T-cell (primary cell): Measurements from ENCODE around the gene C12orf60. TPM values are rescaled to one million over a fixed set of nuclear protein-coding genes. Genes with fewer than 3 reads are reported as not detected.

Source experiments
- ATAC-seq, 4 experiments: fragments of 200-7000 bp in 3 of 4; fragments of 150-1000 bp in 1 of 4; cut with Tn5 transposase; replicated peaks in 1 of 4; 1 replicate in 3 of 4; 2 replicates in 1 of 4; pipeline ENCODE4 v1.10.0; 2021; ENCODE audit warnings: moderate library complexity in 3 of 4, mild to moderate bottlenecking in 2 of 4, moderate number of reproducible peaks in 1 of 4
- CTCF ChIA-PET, 2 donors: fragments of 300-600 bp; sonication (Branson Sonifier 250); formaldehyde crosslinking; loops; one replicate each; lab custom pipeline; 2022; ENCODE audit warnings: antibody characterized with exemption in 2 of 2; lab: Charles Lee
- POLR2A ChIA-PET, 2 donors: fragments of 300-600 bp; sonication (Branson Sonifier 250); formaldehyde crosslinking; loops; one replicate each; lab custom pipeline; 2022; ENCODE audit warnings: antibody characterized with exemption in 2 of 2; lab: Charles Lee
- DNase-seq, 35 experiments: peaks; one replicate each; pipeline versions ENCODE4 v3.0.0 to v3.0.0-alpha.2; 2013 to 2023
- H3K27ac ChIP-seq: one replicate; pipeline ENCODE4 v1.5.1; 2013; ENCODE audit warnings: low read length
- H3K27me3 ChIP-seq, 2 experiments: replicated peaks in 1 of 2; 1 replicate in 1 of 2; 2 replicates in 1 of 2; pipeline versions ENCODE4 v1.6.1 to v1.7.0; 2013; ENCODE audit warnings: low read length in 1 of 2, mixed read lengths in 1 of 2; ENCODE audit not compliant: control insufficient read depth in 2 of 2, insufficient read depth in 2 of 2; ENCODE audit errors: extremely low read depth in 1 of 2
- H3K36me3 ChIP-seq, 2 donors: 1 replicate in 1 of 2; 2 replicates in 1 of 2; pipeline versions ENCODE4 v1.6.1 to v1.7.0; 2013; ENCODE audit warnings: low read length in 1 of 2; ENCODE audit not compliant: control insufficient read depth in 2 of 2, insufficient read depth in 1 of 2; ENCODE audit errors: extremely low read depth in 1 of 2
- H3K4me1 ChIP-seq, 2 experiments: 1 replicate in 1 of 2; 2 replicates in 1 of 2; pipeline versions ENCODE4 v1.6.1 to v1.7.0; 2013; ENCODE audit warnings: low read length in 2 of 2, mixed read lengths in 1 of 2; ENCODE audit not compliant: insufficient read depth in 2 of 2, control insufficient read depth in 1 of 2; ENCODE audit errors: extremely low read depth in 1 of 2
- H3K4me3 ChIP-seq, 2 donors: 1 replicate in 1 of 2; 2 replicates in 1 of 2; pipeline versions ENCODE4 v1.5.1 to v1.7.0; 2013; ENCODE audit warnings: mild to moderate bottlenecking in 2 of 2, low read length in 1 of 2, moderate library complexity in 1 of 2; ENCODE audit not compliant: control insufficient read depth in 1 of 2; ENCODE audit errors: extremely low read depth in 1 of 2
- H3K9me3 ChIP-seq: 2 replicates; pipeline ENCODE4 v1.7.0; 2013
- H3K27ac Mint-ChIP-seq, 2 donors: one replicate each; pipeline ENCODE4 v1.8.0; 2020 to 2021; ENCODE audit warnings: mild to moderate bottlenecking in 2 of 2, mixed read lengths in 2 of 2
- H3K27me3 Mint-ChIP-seq, 2 donors: one replicate each; pipeline ENCODE4 v1.8.0; 2021 to 2022; ENCODE audit warnings: mixed read lengths in 2 of 2
- H3K36me3 Mint-ChIP-seq: one replicate; pipeline ENCODE4 v1.8.0; 2021; ENCODE audit warnings: mixed read lengths
- H3K4me1 Mint-ChIP-seq, 3 donors: one replicate each; pipeline ENCODE4 v1.8.0; 2020 to 2022; ENCODE audit warnings: mixed read lengths in 3 of 3, mild to moderate bottlenecking in 1 of 3
- H3K4me3 Mint-ChIP-seq, 3 donors: one replicate each; pipeline ENCODE4 v1.8.0; 2020 to 2022; ENCODE audit warnings: mild to moderate bottlenecking in 3 of 3, mixed read lengths in 3 of 3, moderate library complexity in 3 of 3
- H3K9me3 Mint-ChIP-seq, 3 donors: one replicate each; pipeline ENCODE4 v1.8.0; 2020 to 2022; ENCODE audit warnings: mixed read lengths in 3 of 3
- WGBS: methylation state at CpG from one replicate; pipeline ENCODE4 v1.1.5; 2013; ENCODE audit warnings: missing lambda C conversion rate; ENCODE audit not compliant: insufficient coverage; 5-methylcytosine and 5-hydroxymethylcytosine counted together
- total RNA-seq, 35 experiments: library from RNA in 6 of 35; stranded (reverse) in 6 of 35; fragments of 120-200 nt in 1 of 35; gene quantifications; one replicate each; pipeline versions ENCODE4 v1.2.1 to v1.2.4 and lab custom pipeline; 2013 to 2026

C12orf60 gene
- total RNA-seq, 5 donors from 2014 or later (not counting 1 experiment from before 2014, with no cell fraction given): 0.50 to 1.4 (median 0.93) TPM; not detected in 1

GRCh38 chr12:14846876-14847580 is 43.6 kb downstream of the C12orf60 start:
- H3K9me3 Mint-ChIP-seq: no peaks in the 10 kb centered on the region
- POLR2A ChIA-PET: interaction anchor here in 1 of 2 donors (0.6 to 0.7 kb wide), 2 partner anchors 38 to 1000 kb away, joined by 3 to 4 read pairs; no protein-coding TSS in a partner anchor

GRCh38 chr12:14849661-14850060 is 46.2 kb downstream of the C12orf60 start:
- Mint-ChIP-seq H3K27me3 (no peaks in the 10 kb centered on the region), H3K27ac (no peak overlapping the region), H3K36me3 (no peaks in the 10 kb centered on the region), H3K4me1 (peaks cover 5 to 14% (median 8%) of the 10 kb centered on the region in 3 donors), H3K4me3 (no peak overlapping the region), H3K9me3 (no peaks in the 10 kb centered on the region)
- POLR2A ChIA-PET: no interaction called here
- no peak for ATAC-seq
- H3K4me3 ChIP-seq: no peak overlapping the region
- H3K27me3 ChIP-seq: no peaks in the 10 kb centered on the region
- CTCF ChIA-PET: interaction anchor here in 1 of 2 donors (0.6 to 5.6 kb wide), 2 partner anchors 146 kb away, joined by 3 to 40 read pairs; no protein-coding TSS in a partner anchor
- no peak overlapping the region for H3K27ac ChIP-seq
- peaks cover 3 to 5% of the 10 kb centered on the region in 2 experiments for H3K4me1 ChIP-seq
- H3K9me3 ChIP-seq: no peaks in the 10 kb centered on the region
- H3K36me3 ChIP-seq: no peaks in the 10 kb centered on the region
- no CpG with 5 or more reads among the region's 2 CpGs for WGBS
- no peak for DNase-seq

More at GRCh38 chr12:14846876-14847580, 43.6 kb downstream of the C12orf60 start:
- ATAC-seq (no peak), DNase-seq (no peak)
- H3K27ac Mint-ChIP-seq: no peak overlapping the region
- no peaks in the 10 kb centered on the region for H3K36me3 Mint-ChIP-seq
- H3K4me1 Mint-ChIP-seq: peaks cover 5 to 14% (median 8%) of the 10 kb centered on the region in 3 donors
- no peaks in the 10 kb centered on the region for H3K27me3 ChIP-seq
- H3K27me3 Mint-ChIP-seq: no peaks in the 10 kb centered on the region
- H3K36me3 ChIP-seq: no peaks in the 10 kb centered on the region
- peaks cover 3 to 5% of the 10 kb centered on the region in 2 experiments for H3K4me1 ChIP-seq
- CTCF ChIA-PET: interaction anchor here (0.6 to 5.6 kb wide), 8 partner anchors 38 to 149 kb away, joined by 3 to 40 read pairs (median 6); no protein-coding TSS in a partner anchor
- H3K27ac ChIP-seq: no peak overlapping the region
- H3K4me3 ChIP-seq: no peak overlapping the region
- 100% methylated on average over 2 of the region's 4 CpGs for whole genome bisulfite sequencing
- no peak overlapping the region for H3K4me3 Mint-ChIP-seq
- no peaks in the 10 kb centered on the region for H3K9me3 ChIP-seq

- Mint-ChIP-seq H3K4me3 (no peak overlapping the region), H3K27ac (no peak overlapping the region), H3K36me3 (no peaks in the 10 kb centered on the region), H3K4me1 (peaks cover 2 to 5% (median 5%) of the 10 kb centered on the region in 3 donors), H3K27me3 (no peaks in the 10 kb centered on the region), H3K9me3 (no peaks in the 10 kb centered on the region)
- Histone ChIP-seq H3K27ac (no peak overlapping the region), H3K27me3 (no peaks in the 10 kb centered on the region), H3K36me3 (no peaks in the 10 kb centered on the region), H3K4me3 (no peak overlapping the region), H3K4me1 (peaks cover 0 to 2% of the 10 kb centered on the region in 2 experiments), H3K9me3 (no peaks in the 10 kb centered on the region)
- ChIA-PET POLR2A (no interaction called here), CTCF (interaction anchor here in 1 of 2 donors (2.7 kb wide), 1 partner anchor 145 kb away, joined by 10 read pairs; no protein-coding TSS in a partner anchor)
- DNase-seq (no peak), ATAC-seq (no peak)
- WGBS: no CpG with 5 or more reads among the region's 1 CpG
Measured at GRCh38 chr12:14850929-14851663, 47.6 kb downstream of the C12orf60 start.

GRCh38 chr12:14852880-14853279 is 49.4 kb downstream of the C12orf60 start:
- Mint-ChIP-seq H3K36me3 (no peaks in the 10 kb centered on the region), H3K9me3 (peaks cover 0 to 7% (median 0%) of the 10 kb centered on the region in 3 donors), H3K27ac (no peak overlapping the region), H3K27me3 (no peaks in the 10 kb centered on the region), H3K4me3 (no peak overlapping the region), H3K4me1 (no peaks in the 10 kb centered on the region)
- H3K36me3 ChIP-seq: no peaks in the 10 kb centered on the region
- H3K27ac ChIP-seq: no peak overlapping the region
- H3K4me3 ChIP-seq: no peak overlapping the region
- no peaks in the 10 kb centered on the region for H3K27me3 ChIP-seq
- H3K4me1 ChIP-seq: no peaks in the 10 kb centered on the region
- POLR2A ChIA-PET: interaction anchor here in 1 of 2 donors (0.7 kb wide), 1 partner anchor 867 kb away, joined by 3 read pairs; no protein-coding TSS in a partner anchor
- CTCF ChIA-PET: interaction anchor here in 1 of 2 donors (0.5 to 2.7 kb wide), 2 partner anchors 53 to 143 kb away, joined by 4 to 10 read pairs; no protein-coding TSS in a partner anchor
- DNase-seq (no peak), ATAC-seq (no peak)
- no peaks in the 10 kb centered on the region for H3K9me3 ChIP-seq

- H3K9me3 Mint-ChIP-seq: peaks cover 0 to 7% (median 0%) of the 10 kb centered on the region in 3 donors
- Histone ChIP-seq H3K9me3 (no peaks in the 10 kb centered on the region), H3K36me3 (no peaks in the 10 kb centered on the region), H3K4me1 (no peaks in the 10 kb centered on the region), H3K4me3 (no peak overlapping the region), H3K27me3 (no peaks in the 10 kb centered on the region), H3K27ac (no peak overlapping the region)
- H3K4me3 Mint-ChIP-seq: no peak overlapping the region
- no peaks in the 10 kb centered on the region for H3K36me3 Mint-ChIP-seq
- CTCF ChIA-PET: no interaction called here
- ATAC-seq (no peak), DNase-seq (no peak)
- POLR2A ChIA-PET: no interaction called here
- no peaks in the 10 kb centered on the region for H3K4me1 Mint-ChIP-seq
- WGBS: 88% methylated on average over 2 of the region's 3 CpGs
- no peak overlapping the region for H3K27ac Mint-ChIP-seq
- H3K27me3 Mint-ChIP-seq: no peaks in the 10 kb centered on the region
Measured at GRCh38 chr12:14853961-14854360, 50.5 kb downstream of the C12orf60 start.

- no peaks in the 10 kb centered on the region for H3K36me3 ChIP-seq
- ATAC-seq: no peak
- WGBS: 93% methylated on average over 4 of the region's 6 CpGs
- Mint-ChIP-seq H3K27ac (no peak overlapping the region), H3K4me3 (no peak overlapping the region), H3K9me3 (peaks cover 5 to 13% (median 6%) of the 10 kb centered on the region in 3 donors), H3K36me3 (peaks cover 3% of the 10 kb centered on the region), H3K4me1 (no peaks in the 10 kb centered on the region), H3K27me3 (no peaks in the 10 kb centered on the region)
- CTCF ChIA-PET: no interaction called here
- H3K27me3 ChIP-seq: no peaks in the 10 kb centered on the region
- H3K27ac ChIP-seq: no peak overlapping the region
- POLR2A ChIA-PET: interaction anchor here in 1 of 2 donors (0.6 kb wide), 1 partner anchor 868 kb away, joined by 8 read pairs; no protein-coding TSS in a partner anchor
- peaks cover under 1% of the 10 kb centered on the region for H3K9me3 ChIP-seq
- DNase-seq: no peak
- H3K4me1 ChIP-seq: no peaks in the 10 kb centered on the region
- no peak overlapping the region for H3K4me3 ChIP-seq
Measured at GRCh38 chr12:14854586-14855183, 51.2 kb downstream of the C12orf60 start.
